ENCODE data around the gene HMGB2. TPM values are rescaled to one million over a fixed set of nuclear protein-coding genes. Genes with fewer than 3 reads are reported as not detected.

The HMGB2 gene
- total and polyA plus RNA-seq, 2 donors (not counting 3 experiments of a cell fraction or from before 2014, with no cell fraction given): 45.9 to 233 TPM

DNA sequence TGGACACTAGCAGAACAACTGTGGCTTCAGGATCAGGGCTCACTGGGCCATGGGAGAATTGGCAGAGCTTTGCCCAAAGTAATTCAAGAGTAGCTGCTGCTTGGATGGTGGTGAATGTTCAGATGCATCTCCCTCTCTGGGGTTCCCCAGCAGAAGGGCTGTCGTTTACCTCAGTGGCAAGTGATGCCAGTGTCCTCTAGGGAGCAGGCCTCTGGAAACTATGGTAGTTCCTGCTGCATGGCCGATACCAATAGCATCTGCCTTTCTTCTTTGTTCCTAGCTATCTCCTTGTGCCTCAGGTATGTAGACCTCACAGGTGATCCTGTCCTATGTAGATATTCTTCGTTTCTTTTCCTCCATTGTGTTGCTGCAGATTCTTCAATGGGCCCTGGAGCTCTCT, 26.4 kb downstream of the HMGB2 start:
- FAIRE-seq: no peak
- CTCF ChIA-PET: interaction anchor here (1.0 to 2.5 kb wide), 4 partner anchors 11 to 294 kb away, joined by 3 to 21 read pairs (median 4); no protein-coding TSS in a partner anchor

DNA sequence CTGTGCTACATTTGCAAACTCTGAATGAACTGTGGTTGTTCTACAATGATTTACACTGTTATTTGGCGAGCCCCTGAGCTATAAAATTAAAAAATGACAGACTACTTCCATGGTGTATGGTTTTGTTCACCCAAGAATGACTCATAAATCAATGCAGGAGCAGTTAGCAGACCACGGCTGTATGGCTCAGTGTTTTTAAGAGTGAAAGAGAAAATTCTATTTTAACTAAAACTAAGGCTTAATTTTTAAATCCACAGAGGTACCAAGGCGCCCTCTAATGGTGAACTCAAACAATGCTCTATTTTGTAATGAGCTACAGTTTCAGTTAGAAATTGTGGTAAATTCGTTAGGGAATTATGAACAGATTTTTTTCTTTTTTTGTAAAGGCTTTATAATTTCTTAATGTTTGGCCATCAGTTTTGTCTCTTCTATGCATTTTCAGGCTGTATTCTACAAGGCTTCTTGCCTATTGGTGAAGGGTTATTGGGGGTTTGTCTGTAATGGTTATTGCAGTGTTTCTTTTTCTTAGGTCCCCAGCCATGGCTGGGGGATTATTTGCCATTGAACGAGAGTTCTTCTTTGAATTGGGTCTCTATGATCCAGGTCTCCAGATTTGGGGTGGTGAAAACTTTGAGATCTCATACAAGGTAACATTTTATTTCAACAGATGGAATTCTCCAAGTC, 32.5 kb downstream of the HMGB2 start:
- intact Hi-C loops (cut with micrococcal nuclease): loop anchor here (1.0 kb wide), 3 partner anchors 44 to 409 kb away; no protein-coding TSS in a partner anchor
- dilution Hi-C loops (cut with MboI; ENCODE audit: extremely low pct_ligation_motif_present, low sequenced_read_pairs): no loop called here
- H3K36me3 ChIP-seq (ENCODE audit: control insufficient read depth in 2 of 2, extremely low read depth in 1 of 2, insufficient read depth in 2 of 2, low read length in 2 of 2): no peaks in the 10 kb centered on the region
- CTCF ChIA-PET: interaction anchor here (0.6 to 4.4 kb wide), 33 partner anchors 8 to 1009 kb away, joined by 3 to 124 read pairs (median 4); partner anchors contain the start of genes GALNT7 and HMGB2
- H3K9me1 ChIP-seq (replicated peaks; ENCODE audit: control insufficient read depth, extremely low read depth, insufficient read depth, low read length): no peaks in the 10 kb centered on the region
- DNase-seq (ENCODE audit: low read depth, low spot score): peak; percentile 38
- no peak overlapping the region for H3K9ac ChIP-seq (replicated peaks; ENCODE audit: extremely low read depth, insufficient read depth, low read length)
- no peak for FAIRE-seq
- no peaks in the 10 kb centered on the region for H3K9me3 ChIP-seq (replicated peaks; ENCODE audit: control insufficient read depth, insufficient read depth, low read length)
- no peak overlapping the region for H3K27ac ChIP-seq (ENCODE audit: insufficient read depth, low read depth, low read length)
- no peaks in the 10 kb centered on the region for H3K79me2 ChIP-seq (ENCODE audit: control insufficient read depth, insufficient read depth, low read length)
- H3K27me3 ChIP-seq (ENCODE audit: control insufficient read depth in 2 of 2, insufficient read depth in 2 of 2, low read length in 2 of 2): no peaks in the 10 kb centered on the region
- H4K20me1 ChIP-seq (replicated peaks; ENCODE audit: control insufficient read depth, extremely low read depth, insufficient read depth, low read length): no peaks in the 10 kb centered on the region
- H2AFZ ChIP-seq (ENCODE audit: low read depth, low read length): no peak overlapping the region
- H3K4me3 ChIP-seq (replicated peaks in 1 of 3; ENCODE audit: insufficient read depth in 1 of 3, low read depth in 1 of 3, low read length in 3 of 3): no peak overlapping the region
- BruUV-seq (replicated peaks): no TSS peak
- TF ChIP-seq POLR2A (IDR thresholded peaks at IDR 0.05; ENCODE audit: low read depth, low read length): no peak
- TF ChIP-seq, protein P1, sequence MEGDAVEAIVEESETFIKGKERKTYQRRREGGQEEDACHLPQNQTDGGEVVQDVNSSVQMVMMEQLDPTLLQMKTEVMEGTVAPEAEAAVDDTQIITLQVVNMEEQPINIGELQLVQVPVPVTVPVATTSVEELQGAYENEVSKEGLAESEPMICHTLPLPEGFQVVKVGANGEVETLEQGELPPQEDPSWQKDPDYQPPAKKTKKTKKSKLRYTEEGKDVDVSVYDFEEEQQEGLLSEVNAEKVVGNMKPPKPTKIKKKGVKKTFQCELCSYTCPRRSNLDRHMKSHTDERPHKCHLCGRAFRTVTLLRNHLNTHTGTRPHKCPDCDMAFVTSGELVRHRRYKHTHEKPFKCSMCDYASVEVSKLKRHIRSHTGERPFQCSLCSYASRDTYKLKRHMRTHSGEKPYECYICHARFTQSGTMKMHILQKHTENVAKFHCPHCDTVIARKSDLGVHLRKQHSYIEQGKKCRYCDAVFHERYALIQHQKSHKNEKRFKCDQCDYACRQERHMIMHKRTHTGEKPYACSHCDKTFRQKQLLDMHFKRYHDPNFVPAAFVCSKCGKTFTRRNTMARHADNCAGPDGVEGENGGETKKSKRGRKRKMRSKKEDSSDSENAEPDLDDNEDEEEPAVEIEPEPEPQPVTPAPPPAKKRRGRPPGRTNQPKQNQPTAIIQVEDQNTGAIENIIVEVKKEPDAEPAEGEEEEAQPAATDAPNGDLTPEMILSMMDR (IDR thresholded peaks at IDR 0.05; ENCODE audit: extremely low read depth in 1 of 2, insufficient read depth in 1 of 2, low read depth in 1 of 2, low read length in 2 of 2): peak; percentile 52 to 53
- TF ChIP-seq, protein P2, sequence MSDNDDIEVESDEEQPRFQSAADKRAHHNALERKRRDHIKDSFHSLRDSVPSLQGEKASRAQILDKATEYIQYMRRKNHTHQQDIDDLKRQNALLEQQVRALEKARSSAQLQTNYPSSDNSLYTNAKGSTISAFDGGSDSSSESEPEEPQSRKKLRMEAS (IDR thresholded peaks at IDR 0.05; ENCODE audit: insufficient read depth, insufficient read length): no peak
- H3K4me1 ChIP-seq (ENCODE audit: control insufficient read depth, extremely low read depth, insufficient read depth, low read length): no peaks in the 10 kb centered on the region
- POLR2A ChIA-PET: no interaction called here
- no peak overlapping the region for H3K4me2 ChIP-seq (ENCODE audit: insufficient read depth, low read length)

More for the DNA sequence above, 26.4 kb downstream of the HMGB2 start:
- Histone ChIP-seq H2AFZ (ENCODE audit: low read depth, low read length) (no peak overlapping the region), H3K9ac (replicated peaks; ENCODE audit: extremely low read depth, insufficient read depth, low read length) (no peak overlapping the region), H4K20me1 (replicated peaks; ENCODE audit: control insufficient read depth, extremely low read depth, insufficient read depth, low read length) (no peaks in the 10 kb centered on the region), H3K9me1 (replicated peaks; ENCODE audit: control insufficient read depth, extremely low read depth, insufficient read depth, low read length) (no peaks in the 10 kb centered on the region), H3K4me1 (ENCODE audit: control insufficient read depth, extremely low read depth, insufficient read depth, low read length) (no peaks in the 10 kb centered on the region), H3K27ac (ENCODE audit: insufficient read depth, low read depth, low read length) (no peak overlapping the region), H3K9me3 (replicated peaks; ENCODE audit: control insufficient read depth, insufficient read depth, low read length) (no peaks in the 10 kb centered on the region), H3K4me2 (ENCODE audit: insufficient read depth, low read length) (no peak overlapping the region), H3K4me3 (replicated peaks in 1 of 3; ENCODE audit: insufficient read depth in 1 of 3, low read depth in 1 of 3, low read length in 3 of 3) (no peak overlapping the region), H3K79me2 (ENCODE audit: control insufficient read depth, insufficient read depth, low read length) (no peaks in the 10 kb centered on the region), H3K27me3 (ENCODE audit: control insufficient read depth in 2 of 2, insufficient read depth in 2 of 2, low read length in 2 of 2) (no peaks in the 10 kb centered on the region), H3K36me3 (ENCODE audit: control insufficient read depth in 2 of 2, extremely low read depth in 1 of 2, insufficient read depth in 2 of 2, low read length in 2 of 2) (no peaks in the 10 kb centered on the region)
- intact Hi-C loops (cut with micrococcal nuclease) (no loop called here), dilution Hi-C loops (cut with MboI; ENCODE audit: extremely low pct_ligation_motif_present, low sequenced_read_pairs) (no loop called here)
- DNase-seq (ENCODE audit: low read depth, low spot score): no peak
- no peak for TF ChIP-seq JUN (IDR thresholded peaks at IDR 0.05; ENCODE audit: borderline replicate concordance, insufficient read depth, insufficient read length, low read depth)
- no peak for TF ChIP-seq POLR2A (IDR thresholded peaks at IDR 0.05; ENCODE audit: low read depth, low read length)
- TF ChIP-seq, protein P2 (IDR thresholded peaks at IDR 0.05; ENCODE audit: insufficient read depth, insufficient read length): no peak
- no peak for TF ChIP-seq MYC (IDR thresholded peaks at IDR 0.05; ENCODE audit: low read depth, low read length)
- POLR2A ChIA-PET: no interaction called here
- BruUV-seq (replicated peaks): no TSS peak

All from endothelial cell of umbilical vein (primary cell).